Measurements from ENCODE around the gene MYO18B. TPM values are rescaled to one million over a fixed set of nuclear protein-coding genes. Genes with fewer than 3 reads are reported as not detected.

The MYO18B gene
- total RNA-seq, 1 donor, result 0.31 TPM

DNA sequence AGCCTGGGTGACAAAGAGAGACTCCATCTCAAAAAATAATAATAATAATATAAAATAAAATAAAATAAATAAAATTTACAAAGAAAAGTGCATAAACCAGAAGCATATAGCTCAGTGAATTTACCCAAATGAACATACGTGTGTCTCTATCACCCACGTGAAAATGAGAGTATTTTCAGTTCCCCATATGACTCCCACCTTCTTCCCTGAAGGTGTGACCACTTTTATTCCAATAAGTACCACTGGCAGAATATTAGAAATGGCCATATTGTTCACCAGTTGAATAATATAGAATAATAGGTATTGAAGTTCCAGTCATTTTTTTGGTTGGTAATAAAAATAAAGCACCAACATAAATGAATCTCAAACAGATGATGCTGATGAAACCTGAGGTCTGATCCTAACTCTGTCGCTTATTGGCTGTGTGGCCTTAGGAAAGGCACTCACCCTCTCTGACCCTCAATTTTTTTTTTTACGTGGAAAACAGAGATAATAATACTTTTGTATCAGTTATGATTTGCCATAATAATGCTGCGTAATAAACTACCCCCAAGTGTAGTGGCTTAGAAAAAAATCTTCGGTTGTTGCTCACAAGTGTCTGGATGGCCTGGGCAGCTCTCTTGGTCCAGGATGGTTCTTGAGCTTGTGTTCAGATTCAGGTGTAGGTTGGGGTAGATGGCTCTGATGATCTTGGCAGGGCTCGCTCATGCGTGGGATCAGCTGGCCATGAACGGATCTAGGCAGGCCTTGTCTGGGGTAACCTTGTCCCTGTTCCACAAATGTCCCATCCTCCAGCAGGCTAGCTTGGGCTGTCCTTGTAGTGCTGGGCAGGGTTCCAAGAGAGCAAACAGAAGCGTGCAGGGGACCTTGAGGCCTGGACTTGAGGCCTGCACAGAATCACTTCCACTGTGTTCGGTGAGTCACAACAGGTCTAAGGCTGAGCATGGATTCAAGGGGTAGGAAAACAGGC is 88.1 kb downstream of the MYO18B start:
- Histone ChIP-seq H3K9me3 (ENCODE audit: low read depth, low read length) (no peaks in the 10 kb centered on the region), H3K4me3 (ENCODE audit: low read length) (no peak overlapping the region), H3K27me3 (ENCODE audit: insufficient read depth, low read length) (no peaks in the 10 kb centered on the region), H3K4me1 (ENCODE audit: insufficient read depth, low read length) (no peaks in the 10 kb centered on the region)

DNA sequence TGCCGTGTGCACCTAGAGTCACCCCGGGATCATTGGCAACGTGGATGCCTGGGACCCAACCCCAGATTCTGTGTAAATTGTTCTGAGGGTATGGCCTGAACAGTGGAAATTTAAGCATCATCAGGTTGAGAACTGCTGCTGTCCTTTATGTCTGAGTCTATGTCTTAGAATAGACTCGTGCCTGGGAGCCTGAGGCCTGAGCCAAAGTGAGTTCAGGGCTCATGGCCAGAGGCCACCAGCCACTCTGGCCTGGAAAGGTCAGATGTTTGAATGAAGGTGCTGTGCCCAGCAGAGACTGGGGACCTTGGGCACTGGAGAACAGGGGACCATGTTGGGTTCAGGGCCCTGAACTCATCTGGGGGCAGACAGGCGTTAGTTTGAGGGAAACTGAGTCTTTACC is 91.1 kb downstream of the MYO18B start:
- Histone ChIP-seq H3K27me3 (ENCODE audit: insufficient read depth, low read length) (no peaks in the 10 kb centered on the region), H3K4me3 (ENCODE audit: low read length) (no peak overlapping the region)

DNA sequence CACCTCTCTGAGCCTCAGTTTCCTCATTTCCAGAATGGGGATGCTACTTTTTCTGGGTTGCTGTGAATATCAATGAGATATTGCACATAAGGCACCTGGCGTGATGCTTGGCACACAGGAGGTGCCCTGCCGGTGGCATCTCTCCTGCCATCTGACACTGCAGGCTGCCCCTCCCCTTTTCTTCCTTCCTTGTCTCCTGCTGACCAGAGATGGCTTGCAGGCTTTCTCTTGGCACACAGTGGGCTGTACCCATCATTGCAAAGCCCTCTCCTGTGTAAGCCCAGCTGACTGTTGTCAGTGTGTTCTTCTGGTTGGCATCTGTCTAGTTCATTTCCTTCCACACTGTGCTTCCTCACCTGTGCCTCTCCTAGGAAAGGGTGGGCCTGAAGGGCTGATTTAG is 91.7 kb downstream of the MYO18B start:
- Histone ChIP-seq H3K9me3 (ENCODE audit: low read depth, low read length) (no peaks in the 10 kb centered on the region), H3K4me1 (ENCODE audit: insufficient read depth, low read length) (no peaks in the 10 kb centered on the region), H3K27me3 (ENCODE audit: insufficient read depth, low read length) (no peaks in the 10 kb centered on the region), H3K4me3 (ENCODE audit: low read length) (no peak overlapping the region)

More for the DNA sequence above, 91.1 kb downstream of the MYO18B start:
- Histone ChIP-seq H3K4me1 (ENCODE audit: insufficient read depth, low read length) (no peaks in the 10 kb centered on the region), H3K9me3 (ENCODE audit: low read depth, low read length) (no peaks in the 10 kb centered on the region)

DNA sequence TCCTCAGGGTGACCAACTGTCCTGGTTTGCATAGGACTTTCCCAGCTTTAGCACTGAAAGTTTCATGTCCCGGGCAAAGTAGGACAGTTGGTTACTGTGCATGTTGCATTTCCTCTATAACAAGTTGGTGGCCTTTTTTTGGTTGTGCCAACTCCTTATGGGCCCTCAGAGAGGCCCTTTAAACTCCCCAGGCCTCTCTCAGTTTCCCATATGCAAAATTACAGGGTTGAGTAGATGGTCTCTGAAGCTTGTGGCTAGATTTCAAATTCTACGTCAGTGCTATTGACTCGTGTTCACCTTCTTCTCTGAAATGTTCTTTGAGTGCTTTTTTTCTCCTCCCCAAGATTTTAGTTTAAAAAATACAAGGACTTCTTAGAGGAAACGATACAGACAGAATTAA is 92.5 kb downstream of the MYO18B start:
- H3K27me3 ChIP-seq (ENCODE audit: insufficient read depth, low read length), result no peaks in the 10 kb centered on the region
- H3K9me3 ChIP-seq (ENCODE audit: low read depth, low read length), result no peaks in the 10 kb centered on the region
- H3K4me3 ChIP-seq (ENCODE audit: low read length), result no peak overlapping the region
- no peaks in the 10 kb centered on the region for H3K4me1 ChIP-seq (ENCODE audit: insufficient read depth, low read length)

DNA sequence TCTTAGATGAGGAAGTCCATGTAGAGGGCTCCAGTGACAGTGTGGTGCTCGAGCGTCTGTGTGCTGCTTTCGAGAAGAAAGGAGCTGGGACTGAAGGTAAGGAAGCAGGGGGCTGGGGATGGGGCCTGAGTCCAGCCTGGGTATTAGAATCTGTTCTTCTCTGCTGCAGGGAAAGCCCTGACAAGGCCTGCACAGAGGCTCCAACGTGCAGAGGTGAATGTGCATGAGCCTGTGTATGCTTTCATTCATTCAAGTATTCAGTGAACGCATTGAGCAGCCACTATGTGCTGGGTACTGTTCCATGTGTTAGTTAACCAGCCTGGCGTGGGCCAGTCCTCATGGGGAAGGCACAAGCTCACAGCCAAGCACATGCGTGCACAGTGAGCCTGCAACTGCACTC is 93.4 kb downstream of the MYO18B start:
- Histone ChIP-seq H3K27me3 (ENCODE audit: insufficient read depth, low read length) (no peaks in the 10 kb centered on the region), H3K9me3 (ENCODE audit: low read depth, low read length) (no peaks in the 10 kb centered on the region), H3K4me3 (ENCODE audit: low read length) (no peak overlapping the region), H3K4me1 (ENCODE audit: insufficient read depth, low read length) (no peaks in the 10 kb centered on the region)

DNA sequence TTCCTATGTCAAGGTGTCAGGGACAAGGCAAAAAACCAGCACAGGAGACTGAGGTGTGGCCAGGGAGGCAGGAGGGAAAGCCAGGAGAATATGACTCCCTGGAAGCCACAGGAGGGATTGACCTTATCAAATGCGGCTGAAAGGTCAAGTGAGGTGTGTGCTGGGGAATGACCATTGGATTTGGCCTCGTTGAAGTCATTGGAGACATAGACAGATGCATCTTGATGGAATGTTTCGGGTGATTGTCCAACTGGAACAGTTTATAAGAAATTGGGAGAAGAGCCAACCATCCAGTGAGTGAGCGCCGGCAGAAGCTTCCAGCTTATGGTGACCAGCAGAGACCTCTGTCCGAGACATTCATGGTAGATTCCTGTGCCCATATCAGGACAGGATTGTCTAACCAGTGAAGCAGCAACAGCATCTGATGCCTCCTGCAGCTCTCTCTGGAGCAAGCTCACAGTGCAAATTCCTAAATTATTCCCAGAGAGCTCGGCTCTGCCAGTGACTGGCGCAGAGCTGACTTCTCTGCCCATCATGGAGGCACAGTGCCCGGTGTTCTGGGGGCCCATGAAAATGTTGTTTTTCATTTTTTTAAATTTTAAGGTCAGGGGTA is 95.4 kb downstream of the MYO18B start:
- H3K9me3 ChIP-seq (ENCODE audit: low read depth, low read length), result no peaks in the 10 kb centered on the region
- H3K4me1 ChIP-seq (ENCODE audit: insufficient read depth, low read length), result no peaks in the 10 kb centered on the region
- H3K4me3 ChIP-seq (ENCODE audit: low read length), result no peak overlapping the region
- H3K27me3 ChIP-seq (ENCODE audit: insufficient read depth, low read length), result no peaks in the 10 kb centered on the region

DNA sequence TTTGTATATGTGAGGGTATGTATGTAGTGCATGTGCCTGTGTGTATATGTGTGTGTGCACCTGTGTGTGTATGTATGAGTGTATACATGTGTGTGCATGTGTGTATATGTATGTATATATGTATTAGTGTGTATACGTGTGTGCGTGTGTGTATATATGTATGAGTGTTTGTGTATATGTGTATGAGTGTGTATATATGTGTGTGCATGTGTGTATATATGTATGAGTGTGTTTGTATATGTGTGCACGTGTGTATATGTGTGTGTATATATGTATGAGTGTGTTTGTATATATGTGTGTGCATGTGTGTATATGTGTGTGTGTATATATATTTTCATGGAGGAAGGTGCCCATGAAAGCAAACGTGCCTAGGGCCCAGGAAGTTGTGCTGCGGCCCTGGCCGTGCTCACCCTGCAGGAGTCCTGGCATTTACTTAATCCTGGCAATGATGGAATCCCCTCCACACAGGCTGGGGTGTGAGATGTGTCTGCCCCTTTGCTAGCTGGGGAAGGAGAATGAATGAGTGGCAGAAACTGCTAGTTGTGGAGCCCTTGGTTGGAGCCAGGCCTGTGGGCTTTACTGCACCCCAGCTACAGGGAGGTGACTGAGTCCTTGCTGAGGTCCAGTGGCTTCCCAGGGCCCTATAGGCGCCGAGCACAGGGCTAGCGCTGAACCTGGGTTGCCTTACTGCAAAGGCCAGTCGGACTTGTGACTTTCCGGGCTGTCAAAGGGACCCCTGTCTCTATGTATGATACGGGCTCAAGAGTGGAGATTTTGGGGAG is 97.2 kb downstream of the MYO18B start:
- no peaks in the 10 kb centered on the region for H3K9me3 ChIP-seq (ENCODE audit: low read depth, low read length)
- H3K27me3 ChIP-seq (ENCODE audit: insufficient read depth, low read length), result no peaks in the 10 kb centered on the region
- H3K4me1 ChIP-seq (ENCODE audit: insufficient read depth, low read length), result no peaks in the 10 kb centered on the region
- H3K4me3 ChIP-seq (ENCODE audit: low read length), result no peak overlapping the region

DNA sequence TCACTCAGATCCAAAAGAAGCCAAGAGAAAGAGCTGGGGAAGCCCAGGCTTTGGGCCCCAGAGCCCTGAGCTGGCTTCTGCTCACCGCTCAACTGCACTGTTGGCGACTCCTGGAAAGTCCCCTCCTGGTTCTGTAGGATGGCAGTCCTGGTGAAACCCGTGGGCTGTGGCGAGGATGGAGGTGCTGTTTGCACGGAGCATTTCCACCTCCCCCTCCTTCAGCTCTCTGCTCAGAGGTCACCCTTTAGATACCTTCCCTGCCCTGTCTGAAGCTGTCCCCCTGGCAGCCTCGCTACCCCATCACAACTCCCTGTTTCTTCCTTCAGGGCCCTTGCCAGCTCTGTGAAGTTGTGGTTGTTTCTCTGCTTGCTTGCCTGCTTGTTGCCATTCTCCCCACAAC is 97.8 kb downstream of the MYO18B start:
- no peaks in the 10 kb centered on the region for H3K9me3 ChIP-seq (ENCODE audit: low read depth, low read length)
- no peaks in the 10 kb centered on the region for H3K27me3 ChIP-seq (ENCODE audit: insufficient read depth, low read length)
- no peak overlapping the region for H3K4me3 ChIP-seq (ENCODE audit: low read length)
- no peaks in the 10 kb centered on the region for H3K4me1 ChIP-seq (ENCODE audit: insufficient read depth, low read length)

DNA sequence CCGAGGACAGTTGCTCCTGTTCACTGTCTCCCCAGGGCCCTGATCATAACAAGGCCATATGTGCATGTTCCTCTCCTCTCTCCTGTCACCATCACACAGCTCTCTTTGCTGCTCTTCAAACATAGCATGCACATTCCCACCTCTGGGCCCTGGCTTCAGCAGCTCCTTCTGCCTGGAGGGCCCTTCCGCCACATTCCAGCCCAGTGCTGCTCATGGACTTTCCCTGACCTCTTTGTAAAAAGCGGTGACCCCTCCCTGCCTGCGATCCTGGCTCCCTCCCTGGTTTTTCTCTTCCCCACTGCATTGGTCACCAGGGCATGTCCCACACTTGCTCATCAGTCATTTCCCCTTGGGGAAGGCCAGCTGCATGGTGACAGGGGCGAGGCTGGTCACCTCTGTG is 98.2 kb downstream of the MYO18B start:
- Histone ChIP-seq H3K4me3 (ENCODE audit: low read length) (no peak overlapping the region), H3K4me1 (ENCODE audit: insufficient read depth, low read length) (no peaks in the 10 kb centered on the region), H3K27me3 (ENCODE audit: insufficient read depth, low read length) (no peaks in the 10 kb centered on the region), H3K9me3 (ENCODE audit: low read depth, low read length) (no peaks in the 10 kb centered on the region)

DNA sequence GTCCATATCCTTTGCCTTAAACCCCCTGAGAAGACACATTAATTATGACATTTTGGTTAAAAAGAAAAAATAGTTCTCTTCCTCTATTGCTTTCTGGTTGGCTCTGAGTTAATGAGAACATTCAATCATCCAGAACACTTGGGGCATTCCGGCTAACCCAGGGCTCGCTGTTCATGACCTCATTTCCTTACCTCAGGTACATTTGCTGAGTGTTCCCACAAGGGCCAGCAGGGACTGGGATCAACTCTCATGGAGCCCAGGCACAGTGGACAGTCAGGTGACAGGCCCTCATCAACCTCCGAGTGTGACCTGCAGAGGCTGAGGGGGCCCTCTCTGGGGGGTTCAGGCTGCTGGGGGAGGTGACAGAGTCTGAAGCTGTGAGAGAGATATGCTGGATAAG is 98.9 kb downstream of the MYO18B start:
- Histone ChIP-seq H3K4me1 (ENCODE audit: insufficient read depth, low read length) (no peaks in the 10 kb centered on the region), H3K27me3 (ENCODE audit: insufficient read depth, low read length) (no peaks in the 10 kb centered on the region), H3K4me3 (ENCODE audit: low read length) (no peak overlapping the region), H3K9me3 (ENCODE audit: low read depth, low read length) (no peaks in the 10 kb centered on the region)

DNA sequence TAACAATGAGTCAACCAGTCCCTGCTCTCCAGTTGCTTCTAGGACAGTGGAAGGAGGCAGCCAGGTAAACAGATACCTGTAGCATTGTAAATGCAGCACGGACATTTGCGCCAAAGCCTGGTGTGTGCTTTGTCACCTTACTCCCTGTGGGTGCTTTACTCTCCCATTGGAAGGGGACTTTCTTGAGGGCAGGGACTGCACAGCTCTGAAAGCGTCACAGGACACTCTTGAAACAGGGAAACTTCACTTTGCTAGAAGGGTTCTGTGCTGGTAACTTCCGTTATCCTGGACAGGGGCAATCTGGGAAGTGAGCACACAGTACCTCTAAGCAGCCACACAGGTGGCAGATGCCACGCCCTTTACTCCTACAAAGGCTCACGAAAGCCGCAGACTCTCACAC is 99.8 kb downstream of the MYO18B start:
- Histone ChIP-seq H3K27me3 (ENCODE audit: insufficient read depth, low read length) (no peaks in the 10 kb centered on the region), H3K4me1 (ENCODE audit: insufficient read depth, low read length) (no peaks in the 10 kb centered on the region), H3K4me3 (ENCODE audit: low read length) (no peak overlapping the region), H3K9me3 (ENCODE audit: low read depth, low read length) (no peaks in the 10 kb centered on the region)

DNA sequence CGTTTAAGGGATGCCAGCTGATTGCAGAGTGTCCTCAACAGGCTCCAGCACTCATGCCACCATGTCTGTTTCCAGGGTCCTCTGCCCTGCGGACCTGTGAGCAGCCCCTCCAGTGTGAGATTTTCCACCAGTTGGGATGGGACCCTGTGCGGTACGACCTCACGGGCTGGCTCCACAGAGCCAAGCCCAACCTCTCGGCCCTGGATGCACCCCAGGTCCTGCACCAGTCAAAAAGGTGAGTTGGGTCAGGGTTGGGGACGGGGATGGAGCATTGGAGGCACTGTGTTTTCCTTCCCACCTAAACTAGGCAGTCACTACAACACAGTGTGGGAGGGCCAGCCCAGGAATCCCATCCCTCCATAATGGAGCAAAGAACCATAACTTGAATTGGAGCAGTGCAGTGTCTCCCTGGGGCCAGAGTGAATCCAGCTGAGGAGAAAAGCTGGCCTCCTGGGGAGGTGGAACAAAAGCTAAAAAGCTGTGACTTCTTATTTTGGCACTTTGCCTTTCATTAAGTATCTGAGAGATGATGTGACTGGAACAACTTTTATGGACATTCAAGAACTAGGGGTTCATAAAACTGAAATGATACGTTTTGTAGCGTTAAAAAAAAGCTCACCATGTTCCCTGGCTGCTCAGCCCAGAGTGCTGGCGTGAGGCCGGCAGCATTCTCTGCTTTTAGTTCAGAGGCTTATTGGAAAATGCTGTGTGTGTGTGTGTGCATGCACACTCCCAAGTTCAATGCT is 101.8 kb downstream of the MYO18B start:
- Histone ChIP-seq H3K4me1 (ENCODE audit: insufficient read depth, low read length) (no peaks in the 10 kb centered on the region), H3K9me3 (ENCODE audit: low read depth, low read length) (no peaks in the 10 kb centered on the region), H3K27me3 (ENCODE audit: insufficient read depth, low read length) (no peaks in the 10 kb centered on the region), H3K4me3 (ENCODE audit: low read length) (no peak overlapping the region)

DNA sequence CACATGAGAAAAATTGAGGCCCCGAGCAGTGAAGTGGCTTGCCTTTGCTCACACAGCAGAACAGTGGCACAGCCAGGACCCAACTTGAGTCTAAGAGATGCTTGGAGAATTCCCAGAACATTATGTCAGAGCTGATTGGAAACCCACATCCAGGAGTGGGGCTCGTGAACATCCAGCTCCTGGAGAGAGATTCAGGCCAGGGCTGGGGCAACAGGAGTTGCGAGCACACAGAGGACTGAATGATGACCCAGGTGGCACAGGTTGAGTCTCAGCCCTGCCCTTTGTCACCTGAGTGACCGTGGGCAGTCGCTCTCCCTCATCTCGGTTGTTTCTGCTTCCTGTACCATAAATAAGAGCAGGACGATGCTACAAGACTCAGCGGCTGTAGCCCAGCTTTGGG is 102.6 kb downstream of the MYO18B start:
- Histone ChIP-seq H3K4me1 (ENCODE audit: insufficient read depth, low read length) (no peaks in the 10 kb centered on the region), H3K27me3 (ENCODE audit: insufficient read depth, low read length) (no peaks in the 10 kb centered on the region), H3K9me3 (ENCODE audit: low read depth, low read length) (no peaks in the 10 kb centered on the region), H3K4me3 (ENCODE audit: low read length) (no peak overlapping the region)

DNA sequence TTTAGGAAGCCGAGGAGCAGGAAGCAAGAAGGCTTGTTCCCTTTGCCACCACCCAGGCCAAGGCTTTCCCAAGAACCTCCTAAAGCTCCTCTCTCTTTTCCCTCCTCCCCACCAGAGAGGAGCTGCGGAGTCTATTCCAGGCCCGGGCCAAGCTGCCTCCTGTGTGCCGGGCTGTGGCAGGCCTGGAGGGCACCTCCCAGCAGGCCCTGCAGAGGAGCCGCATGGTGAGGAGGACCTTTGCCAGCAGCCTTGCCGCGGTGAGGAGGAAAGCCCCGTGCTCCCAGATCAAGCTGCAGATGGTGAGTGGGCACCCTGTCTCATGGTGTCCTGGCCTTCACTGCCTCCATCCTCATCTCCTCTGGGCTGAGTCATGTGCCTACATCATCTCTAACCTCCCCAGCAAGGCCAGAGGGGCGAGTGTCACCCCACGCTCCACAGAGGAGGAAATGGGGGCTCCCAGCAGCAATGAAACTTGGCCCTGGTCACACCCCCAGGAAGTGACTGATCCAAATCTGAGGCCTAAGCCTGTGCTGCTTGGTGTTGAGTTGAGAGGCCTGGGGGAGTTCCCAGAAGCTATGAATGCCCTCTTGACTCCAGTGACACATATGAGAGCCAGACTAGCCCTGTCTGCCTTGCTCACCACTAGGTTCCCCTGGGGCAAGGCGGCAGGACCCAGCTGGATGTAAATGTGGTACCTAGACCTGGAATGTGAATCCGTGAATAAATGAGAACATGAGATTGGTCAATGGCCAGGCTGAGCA is 104.2 kb downstream of the MYO18B start:
- Histone ChIP-seq H3K4me1 (ENCODE audit: insufficient read depth, low read length) (no peaks in the 10 kb centered on the region), H3K4me3 (ENCODE audit: low read length) (no peak overlapping the region), H3K27me3 (ENCODE audit: insufficient read depth, low read length) (no peaks in the 10 kb centered on the region), H3K9me3 (ENCODE audit: low read depth, low read length) (no peaks in the 10 kb centered on the region)

Data from mononuclear cell (primary cell).